ENCODE data around the gene SCAF11.

SCAF11 gene

DNA sequence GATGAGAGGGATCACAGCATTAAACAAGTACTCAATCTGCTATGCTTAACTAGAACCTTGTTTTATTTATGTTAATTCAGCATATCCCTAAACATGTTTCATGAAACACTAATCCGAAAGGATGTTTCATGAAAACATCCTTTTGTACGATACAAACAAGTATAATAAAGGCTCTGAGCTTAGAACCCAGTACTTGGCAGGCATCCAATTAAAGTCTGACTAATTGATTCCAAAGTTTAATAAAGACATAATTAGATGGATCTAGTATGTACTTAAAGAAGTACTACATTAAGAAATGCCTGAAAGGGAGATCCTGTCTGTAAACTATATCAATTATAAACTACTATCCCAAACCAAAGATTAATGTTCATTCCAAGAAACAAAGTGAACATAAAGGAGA, 51.8 kb downstream of the SCAF11 start:
- Mint-ChIP-seq H3K27ac (ENCODE audit: low read depth) (no peak overlapping the region), H3K36me3 (ENCODE audit: insufficient read depth) (peaks cover 24% of the 10 kb centered on the region), H3K4me1 (peaks cover 31% of the 10 kb centered on the region), H3K4me3 (no peak overlapping the region), H3K27me3 (no peaks in the 10 kb centered on the region), H3K9me3 (no peaks in the 10 kb centered on the region)
- no peak for ATAC-seq (replicated peaks; ENCODE audit: extremely low read depth, poor library complexity, severe bottlenecking)
- no peak for DNase-seq (ENCODE audit: low spot score in 2 of 2)

DNA sequence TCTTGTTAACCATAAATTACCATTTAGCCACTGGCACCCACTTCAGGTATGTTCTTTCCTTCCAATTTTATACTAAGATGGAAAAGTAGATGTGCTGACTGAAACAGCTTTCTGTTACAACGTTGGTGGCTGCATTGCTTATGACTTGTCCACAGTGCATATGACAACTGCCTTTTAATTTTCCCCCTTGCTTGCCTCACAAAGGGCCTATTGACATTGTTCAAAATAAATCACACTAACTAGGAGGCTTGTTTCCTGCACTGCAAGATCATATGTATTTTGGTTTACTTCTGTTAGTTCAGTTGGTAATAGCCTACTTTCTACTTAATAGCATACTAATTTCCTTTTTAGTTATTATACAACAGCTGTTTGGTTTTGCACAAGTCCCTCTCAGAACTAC, 55.4 kb downstream of the SCAF11 start:
- Mint-ChIP-seq H3K27ac (ENCODE audit: low read depth) (no peak overlapping the region), H3K4me3 (no peak overlapping the region), H3K4me1 (peaks cover 16% of the 10 kb centered on the region), H3K9me3 (no peaks in the 10 kb centered on the region), H3K36me3 (ENCODE audit: insufficient read depth) (peaks cover 29% of the 10 kb centered on the region), H3K27me3 (no peaks in the 10 kb centered on the region)
- no peak for ATAC-seq (replicated peaks; ENCODE audit: extremely low read depth, poor library complexity, severe bottlenecking)
- no peak for DNase-seq (ENCODE audit: low spot score in 2 of 2)

DNA sequence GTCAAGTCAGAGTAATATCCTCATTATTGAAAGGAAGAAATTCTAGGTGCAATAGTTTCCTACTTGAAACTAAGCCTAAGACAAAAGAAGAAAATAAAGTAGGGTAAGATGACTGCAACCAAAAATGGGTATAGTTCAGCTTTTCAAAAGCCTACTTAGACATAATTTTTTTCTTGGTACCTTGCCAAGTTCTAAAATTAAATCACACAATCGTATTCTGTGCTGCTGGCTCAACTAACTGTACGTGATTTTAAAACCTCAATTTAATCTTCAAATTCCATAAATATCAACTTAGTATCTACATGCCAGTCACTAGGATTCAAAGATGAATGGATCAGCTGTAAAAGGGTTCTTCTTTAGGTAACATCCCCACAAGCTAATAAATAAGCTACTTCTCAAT, 56.9 kb downstream of the SCAF11 start:
- Mint-ChIP-seq H3K9me3 (no peaks in the 10 kb centered on the region), H3K36me3 (ENCODE audit: insufficient read depth) (peaks cover 41% of the 10 kb centered on the region), H3K4me1 (peaks cover 16% of the 10 kb centered on the region), H3K27me3 (no peaks in the 10 kb centered on the region), H3K4me3 (no peak overlapping the region), H3K27ac (ENCODE audit: low read depth) (peak overlapping the region; percentile 44)
- ATAC-seq (replicated peaks; ENCODE audit: extremely low read depth, poor library complexity, severe bottlenecking): no peak
- DNase-seq (ENCODE audit: low spot score in 2 of 2): no peak

DNA sequence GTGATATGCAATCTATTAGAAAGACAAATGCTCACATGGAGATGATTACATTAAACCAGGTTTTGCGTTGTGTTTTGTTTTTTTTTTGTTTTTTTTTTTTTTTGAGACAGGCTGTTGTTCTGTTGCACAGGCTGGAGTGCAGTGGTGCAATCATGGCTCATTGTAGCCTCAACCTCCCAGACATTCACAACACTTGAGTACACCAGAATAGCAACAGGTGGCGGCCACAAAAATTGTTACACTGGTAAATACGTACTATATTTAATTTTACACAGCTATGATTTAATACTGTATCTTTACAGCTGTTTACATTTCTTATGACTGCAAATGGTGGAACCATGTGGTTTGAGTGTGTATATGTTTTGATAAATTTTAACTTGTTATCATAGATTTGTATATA, 60.0 kb downstream of the SCAF11 start:
- Mint-ChIP-seq H3K4me1 (peaks cover 6% of the 10 kb centered on the region), H3K9me3 (no peaks in the 10 kb centered on the region), H3K27ac (ENCODE audit: low read depth) (no peak overlapping the region), H3K27me3 (no peaks in the 10 kb centered on the region), H3K4me3 (no peak overlapping the region), H3K36me3 (ENCODE audit: insufficient read depth) (peaks cover 56% of the 10 kb centered on the region)
- no peak for DNase-seq (ENCODE audit: low spot score in 2 of 2)
- no peak for ATAC-seq (replicated peaks; ENCODE audit: extremely low read depth, poor library complexity, severe bottlenecking)

DNA sequence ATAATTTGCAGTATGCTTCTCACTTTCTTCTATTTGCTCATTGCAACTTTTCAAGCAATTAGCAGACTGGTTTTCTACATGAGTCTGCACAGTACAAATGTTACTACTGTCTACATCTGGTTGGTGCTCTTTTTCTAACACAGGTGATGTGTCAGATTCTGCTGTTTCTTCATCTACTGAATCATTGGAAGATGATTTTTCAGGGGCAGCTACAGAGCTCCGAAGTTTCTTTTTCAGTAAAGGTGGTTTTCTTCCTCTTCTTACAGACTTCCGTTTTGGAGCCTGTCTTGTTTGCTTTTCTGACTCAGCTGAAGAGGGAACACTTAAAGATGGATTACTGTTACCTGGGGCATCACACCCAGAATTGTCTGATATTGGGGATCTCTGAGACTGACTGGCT, 62.1 kb downstream of the SCAF11 start:
- DNase-seq (ENCODE audit: low spot score in 2 of 2): no peak
- H3K27me3 Mint-ChIP-seq: no peaks in the 10 kb centered on the region
- no peaks in the 10 kb centered on the region for H3K9me3 Mint-ChIP-seq
- H3K4me1 Mint-ChIP-seq: peaks cover 6% of the 10 kb centered on the region
- no peak for ATAC-seq (replicated peaks; ENCODE audit: extremely low read depth, poor library complexity, severe bottlenecking)
- H3K36me3 Mint-ChIP-seq (ENCODE audit: insufficient read depth): peaks cover 64% of the 10 kb centered on the region
- no peak overlapping the region for H3K27ac Mint-ChIP-seq (ENCODE audit: low read depth)
- no peak overlapping the region for H3K4me3 Mint-ChIP-seq

DNA sequence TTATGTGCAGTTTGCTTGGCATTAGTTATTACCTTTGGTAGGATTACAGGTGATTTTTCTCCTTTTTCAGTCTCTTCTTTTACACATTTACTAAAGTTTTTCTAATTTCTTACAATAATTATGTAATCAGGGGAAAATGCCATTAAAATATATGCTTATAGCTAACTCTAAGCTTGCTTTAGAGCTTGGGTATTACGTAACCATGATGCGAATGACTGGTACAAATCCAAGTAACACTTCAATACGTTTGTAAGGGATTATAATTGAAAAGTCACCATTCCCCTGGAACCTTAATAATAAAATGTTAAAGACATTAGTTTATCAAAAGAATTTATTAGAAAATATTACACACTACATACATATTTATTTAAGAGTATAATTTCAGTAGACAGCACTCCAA, 71.6 kb downstream of the SCAF11 start:
- Mint-ChIP-seq H3K36me3 (ENCODE audit: insufficient read depth) (peaks cover 34% of the 10 kb centered on the region), H3K9me3 (no peaks in the 10 kb centered on the region), H3K4me1 (peaks cover 5% of the 10 kb centered on the region), H3K27me3 (no peaks in the 10 kb centered on the region), H3K4me3 (no peak overlapping the region), H3K27ac (ENCODE audit: low read depth) (no peak overlapping the region)
- ATAC-seq (replicated peaks; ENCODE audit: extremely low read depth, poor library complexity, severe bottlenecking) (no peak), DNase-seq (ENCODE audit: low spot score in 2 of 2) (no peak)

DNA sequence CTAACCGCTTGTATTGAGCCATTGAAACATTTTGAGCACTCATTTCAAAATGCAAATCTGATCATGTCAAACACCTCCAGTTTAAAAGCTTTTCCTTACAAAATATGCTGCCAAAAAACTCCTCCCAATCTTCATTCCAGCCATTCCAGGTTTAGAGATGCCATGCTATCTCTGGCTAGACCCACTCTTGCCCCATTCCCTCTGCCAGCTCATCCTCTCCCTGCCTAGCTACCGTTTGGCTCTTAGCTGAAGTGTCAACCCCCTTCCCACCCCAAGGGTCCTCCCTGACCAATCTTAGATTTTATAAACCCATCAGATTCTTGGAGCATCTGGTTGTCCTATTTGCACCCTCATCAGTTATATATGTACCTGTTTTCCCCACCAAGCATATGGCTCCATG, 75.0 kb downstream of the SCAF11 start:
- H3K36me3 Mint-ChIP-seq (ENCODE audit: insufficient read depth): peaks cover 10% of the 10 kb centered on the region
- DNase-seq (ENCODE audit: low spot score in 2 of 2) (no peak), ATAC-seq (replicated peaks; ENCODE audit: extremely low read depth, poor library complexity, severe bottlenecking) (no peak)
- no peak overlapping the region for H3K4me3 Mint-ChIP-seq
- no peak overlapping the region for H3K27ac Mint-ChIP-seq (ENCODE audit: low read depth)
- H3K4me1 Mint-ChIP-seq: peaks cover 5% of the 10 kb centered on the region
- H3K27me3 Mint-ChIP-seq: no peaks in the 10 kb centered on the region
- no peaks in the 10 kb centered on the region for H3K9me3 Mint-ChIP-seq

DNA sequence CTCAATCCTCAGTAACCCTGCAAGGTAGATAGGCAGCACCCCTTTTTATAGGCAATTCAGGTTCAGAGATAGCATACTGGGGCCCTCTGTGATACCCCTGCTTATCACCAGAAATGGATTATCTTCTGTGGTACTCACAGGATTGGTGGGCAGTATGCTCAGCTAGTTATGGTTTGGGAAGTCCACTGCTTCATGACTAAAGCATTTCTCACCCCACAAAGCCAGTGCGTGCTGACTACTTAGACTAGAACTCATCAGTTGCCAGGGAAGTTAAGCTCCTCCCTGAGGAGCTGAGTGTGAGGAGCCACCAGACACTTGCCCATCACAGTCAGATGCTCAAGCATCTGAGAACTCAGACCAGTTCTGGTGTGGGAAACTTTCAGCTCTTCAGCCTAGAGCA, 76.3 kb downstream of the SCAF11 start:
- Mint-ChIP-seq H3K27ac (ENCODE audit: low read depth) (no peak overlapping the region), H3K9me3 (no peaks in the 10 kb centered on the region), H3K4me1 (peaks cover 5% of the 10 kb centered on the region), H3K36me3 (ENCODE audit: insufficient read depth) (peaks cover 13% of the 10 kb centered on the region), H3K4me3 (no peak overlapping the region), H3K27me3 (no peaks in the 10 kb centered on the region)
- no peak for ATAC-seq (replicated peaks; ENCODE audit: extremely low read depth, poor library complexity, severe bottlenecking)
- no peak for DNase-seq (ENCODE audit: low spot score in 2 of 2)

DNA sequence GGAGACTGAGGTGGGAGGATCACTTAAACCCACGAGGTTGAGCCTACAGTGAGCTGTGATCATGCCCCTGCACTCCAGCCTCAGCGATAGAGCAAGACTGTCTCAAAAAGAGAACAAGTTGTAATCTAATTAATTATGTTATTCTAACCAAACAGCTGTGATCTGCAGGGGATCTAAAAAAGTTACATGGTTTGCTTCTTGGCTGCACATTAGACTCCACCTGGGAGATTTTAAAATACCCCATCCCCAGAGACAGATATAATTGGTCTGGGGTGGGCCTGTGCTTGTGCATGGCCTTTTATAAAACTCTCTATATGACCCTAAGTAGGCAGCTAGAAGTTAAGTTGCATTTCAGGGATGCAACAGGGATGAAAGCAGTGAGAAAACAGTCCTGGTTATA, 76.7 kb downstream of the SCAF11 start:
- Mint-ChIP-seq H3K9me3 (no peaks in the 10 kb centered on the region), H3K4me3 (no peak overlapping the region), H3K4me1 (peaks cover 5% of the 10 kb centered on the region), H3K27ac (ENCODE audit: low read depth) (no peak overlapping the region), H3K27me3 (no peaks in the 10 kb centered on the region), H3K36me3 (ENCODE audit: insufficient read depth) (peaks cover 14% of the 10 kb centered on the region)
- DNase-seq (ENCODE audit: low spot score in 2 of 2): no peak
- ATAC-seq (replicated peaks; ENCODE audit: extremely low read depth, poor library complexity, severe bottlenecking): no peak

DNA sequence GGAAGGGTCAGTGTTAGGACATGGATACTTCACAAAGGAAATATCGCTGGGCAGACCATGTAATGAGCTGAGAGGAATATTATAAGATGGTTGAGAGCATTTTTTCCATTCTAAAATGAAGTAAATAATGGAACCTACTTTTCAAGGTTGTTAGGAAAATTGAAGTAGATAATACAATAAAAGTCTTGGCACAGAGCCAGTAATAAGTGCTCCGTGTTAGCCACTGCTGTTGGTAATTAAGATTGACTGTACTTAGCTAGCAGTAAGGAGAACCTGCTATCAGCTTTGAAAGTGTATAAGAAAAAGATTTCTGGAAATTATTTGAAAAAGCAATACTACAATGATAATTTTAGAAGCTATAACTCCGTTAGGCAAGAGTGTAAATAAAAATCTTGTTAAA, 77.6 kb downstream of the SCAF11 start:
- Mint-ChIP-seq H3K9me3 (no peaks in the 10 kb centered on the region), H3K4me1 (peaks cover 5% of the 10 kb centered on the region), H3K4me3 (no peak overlapping the region), H3K27ac (ENCODE audit: low read depth) (no peak overlapping the region), H3K36me3 (ENCODE audit: insufficient read depth) (peaks cover 9% of the 10 kb centered on the region), H3K27me3 (no peaks in the 10 kb centered on the region)
- DNase-seq (ENCODE audit: low spot score in 2 of 2) (no peak), ATAC-seq (replicated peaks; ENCODE audit: extremely low read depth, poor library complexity, severe bottlenecking) (no peak)

DNA sequence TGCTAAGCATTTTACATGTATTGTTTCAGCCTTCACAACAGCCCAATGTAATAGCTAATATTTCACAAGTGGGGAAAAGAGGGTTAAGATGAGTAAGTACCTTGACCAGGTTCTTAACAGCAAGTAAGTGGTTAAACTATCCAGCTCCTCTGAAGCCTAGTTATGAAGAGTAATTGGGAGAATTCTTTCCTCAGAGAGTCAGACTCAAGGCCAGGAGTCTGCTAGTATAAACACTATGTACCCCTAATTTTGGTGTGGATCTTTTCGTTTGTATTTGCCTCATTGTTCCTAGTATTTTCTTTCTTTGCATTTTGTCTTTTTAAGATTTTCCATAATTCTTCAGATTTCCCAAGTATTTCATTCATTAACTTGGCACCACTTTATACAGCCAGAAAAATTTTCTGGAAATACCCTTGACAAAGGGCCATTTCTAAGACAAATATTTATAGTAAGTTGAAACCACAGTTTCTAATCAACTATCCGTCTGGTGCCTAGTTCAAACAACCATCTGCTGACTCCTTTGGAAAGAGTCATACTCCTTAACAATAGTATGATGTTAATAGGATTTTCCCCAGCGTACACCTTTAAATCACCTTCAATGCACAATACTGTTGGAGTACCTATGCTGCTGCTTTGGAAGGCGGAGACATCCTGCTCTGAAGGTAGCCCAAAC, 81.2 kb downstream of the SCAF11 start:
- no peaks in the 10 kb centered on the region for H3K9me3 Mint-ChIP-seq
- H3K4me3 Mint-ChIP-seq: no peak overlapping the region
- no peak overlapping the region for H3K27ac Mint-ChIP-seq (ENCODE audit: low read depth)
- H3K36me3 Mint-ChIP-seq (ENCODE audit: insufficient read depth): peaks cover 15% of the 10 kb centered on the region
- no peaks in the 10 kb centered on the region for H3K4me1 Mint-ChIP-seq
- ATAC-seq (replicated peaks; ENCODE audit: extremely low read depth, poor library complexity, severe bottlenecking) (no peak), DNase-seq (ENCODE audit: low spot score in 2 of 2) (no peak)
- no peaks in the 10 kb centered on the region for H3K27me3 Mint-ChIP-seq

DNA sequence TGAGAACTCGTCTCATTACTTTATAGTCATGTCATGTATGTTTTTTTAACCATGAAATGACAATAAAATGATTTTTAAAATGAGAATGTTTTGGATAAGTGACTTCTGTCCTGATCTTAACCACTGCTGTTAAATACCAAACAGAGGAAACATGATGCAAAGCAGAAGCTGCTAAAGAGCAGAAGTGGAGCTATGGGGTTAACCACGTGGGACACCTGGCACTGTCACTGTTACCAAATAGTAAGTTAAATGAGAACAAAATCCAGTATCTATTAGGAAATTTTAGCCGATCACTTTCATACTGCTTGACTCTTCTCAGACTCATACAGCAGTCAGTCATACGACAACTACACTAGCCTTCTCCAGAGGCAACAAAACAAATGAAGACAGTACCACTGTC, 82.4 kb downstream of the SCAF11 start:
- Mint-ChIP-seq H3K27me3 (no peaks in the 10 kb centered on the region), H3K36me3 (ENCODE audit: insufficient read depth) (peaks cover 12% of the 10 kb centered on the region), H3K4me1 (no peaks in the 10 kb centered on the region), H3K4me3 (no peak overlapping the region), H3K27ac (ENCODE audit: low read depth) (no peak overlapping the region), H3K9me3 (no peaks in the 10 kb centered on the region)
- ATAC-seq (replicated peaks; ENCODE audit: extremely low read depth, poor library complexity, severe bottlenecking): no peak
- DNase-seq (ENCODE audit: low spot score in 2 of 2): no peak

DNA sequence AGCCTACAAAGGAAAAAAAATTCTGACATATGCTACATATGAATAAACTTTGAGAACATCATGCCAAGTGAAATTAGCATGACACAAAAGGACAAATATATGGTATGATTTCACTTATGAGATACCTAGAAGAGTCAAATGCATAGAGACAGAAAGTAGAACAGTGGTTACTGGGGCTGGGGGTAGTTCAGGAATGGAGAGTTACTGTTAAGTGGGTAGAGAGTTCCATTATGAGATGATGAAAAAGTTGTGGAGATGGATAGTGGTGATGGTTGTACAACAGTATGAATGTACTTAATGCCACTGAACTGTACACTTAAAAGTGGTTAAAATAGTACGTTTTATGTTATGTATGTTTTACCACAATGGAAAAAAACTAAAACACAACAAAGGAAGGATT, 92.3 kb downstream of the SCAF11 start:
- DNase-seq (ENCODE audit: low spot score in 2 of 2): no peak
- ATAC-seq (replicated peaks; ENCODE audit: extremely low read depth, poor library complexity, severe bottlenecking): no peak
- Mint-ChIP-seq H3K27me3 (no peaks in the 10 kb centered on the region), H3K9me3 (no peaks in the 10 kb centered on the region), H3K4me1 (no peaks in the 10 kb centered on the region), H3K27ac (ENCODE audit: low read depth) (peak overlapping the region; percentile 0), H3K4me3 (no peak overlapping the region), H3K36me3 (ENCODE audit: insufficient read depth) (peaks cover 33% of the 10 kb centered on the region)

DNA sequence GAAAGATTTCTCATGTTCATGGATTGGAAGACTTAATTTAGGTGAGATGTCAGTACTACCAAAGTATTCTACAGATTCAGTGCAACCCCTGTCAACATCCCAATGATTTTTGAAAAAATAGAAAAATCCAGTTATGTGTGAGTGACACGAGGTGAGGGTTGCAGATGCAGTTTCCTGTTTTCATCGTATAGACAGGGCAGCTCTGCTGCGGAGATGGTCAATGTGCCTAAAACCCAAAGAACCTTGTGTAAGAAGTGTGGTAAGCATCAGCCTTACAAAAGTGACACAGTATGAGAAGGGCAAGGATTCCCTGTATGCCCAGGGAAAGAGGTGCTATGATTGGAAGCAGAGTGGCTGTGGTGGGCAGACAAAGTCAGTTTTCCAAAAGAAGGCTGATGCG, 94.4 kb downstream of the SCAF11 start:
- no peaks in the 10 kb centered on the region for H3K9me3 Mint-ChIP-seq
- no peaks in the 10 kb centered on the region for H3K4me1 Mint-ChIP-seq
- ATAC-seq (replicated peaks; ENCODE audit: extremely low read depth, poor library complexity, severe bottlenecking) (no peak), DNase-seq (ENCODE audit: low spot score in 2 of 2) (no peak)
- H3K27me3 Mint-ChIP-seq: no peaks in the 10 kb centered on the region
- no peak overlapping the region for H3K4me3 Mint-ChIP-seq
- no peak overlapping the region for H3K27ac Mint-ChIP-seq (ENCODE audit: low read depth)
- H3K36me3 Mint-ChIP-seq (ENCODE audit: insufficient read depth): peaks cover 34% of the 10 kb centered on the region
